ENCODE results near the gene EPHB1.
"Not testable (repeated sequence)": the region's sequence is repeated elsewhere in the genome, so short reads cannot be mapped to it uniquely, and the experiment has no call there.

GRCh38 chr3:135233476-135233875, 438.4 kb downstream of the EPHB1 start:
- TF ChIP-seq POLR2AphosphoS5 (IDR thresholded peaks at IDR 0.05; ENCODE audit: low read depth); CTCF (IDR thresholded peaks at IDR 0.05; ENCODE audit: insufficient read depth, low read length); REST (IDR thresholded peaks at IDR 0.05; ENCODE audit: insufficient replicate concordance, low read depth); GABPA (IDR thresholded peaks at IDR 0.05; ENCODE audit: low read depth); SPI1 (IDR thresholded peaks at IDR 0.05; ENCODE audit: borderline replicate concordance, low read depth): not testable (repeated sequence)
